GM18511 (cell line): Measurements from ENCODE around the gene ACSF2.
"Not testable (repeated sequence)": the region's sequence is repeated elsewhere in the genome, so short reads cannot be mapped to it uniquely, and the experiment has no call there.

ENCODE experiments used
- ATAC-seq: cut with Tn5 transposase; IDR thresholded peaks from one replicate; pipeline ENCODE4 v1.9.1; 2021; ENCODE audit warnings: mild to moderate bottlenecking, moderate library complexity; ENCODE audit not compliant: unreplicated experiment

The ACSF2 gene

DNA sequence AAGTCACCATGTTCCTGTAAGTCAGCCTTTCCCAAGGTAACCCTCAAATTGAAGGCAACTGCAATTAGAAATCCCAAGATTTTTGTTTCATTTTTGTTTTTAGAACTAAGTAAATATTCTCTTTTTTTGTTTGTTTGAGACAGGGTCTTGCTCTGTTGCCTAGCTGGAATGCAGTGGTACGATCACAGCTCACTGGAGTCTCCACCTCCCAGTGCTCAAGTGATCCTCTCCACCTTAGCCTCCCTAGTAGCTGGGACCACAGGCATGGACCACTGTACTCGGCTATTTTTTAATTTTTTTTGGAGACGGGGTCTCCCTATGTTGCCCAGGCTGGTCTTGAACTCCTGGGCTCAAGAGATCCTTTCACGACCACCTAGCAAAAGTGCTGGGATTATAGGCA lies 18.1 kb upstream of the ACSF2 start:
- ATAC-seq = no peak

DNA sequence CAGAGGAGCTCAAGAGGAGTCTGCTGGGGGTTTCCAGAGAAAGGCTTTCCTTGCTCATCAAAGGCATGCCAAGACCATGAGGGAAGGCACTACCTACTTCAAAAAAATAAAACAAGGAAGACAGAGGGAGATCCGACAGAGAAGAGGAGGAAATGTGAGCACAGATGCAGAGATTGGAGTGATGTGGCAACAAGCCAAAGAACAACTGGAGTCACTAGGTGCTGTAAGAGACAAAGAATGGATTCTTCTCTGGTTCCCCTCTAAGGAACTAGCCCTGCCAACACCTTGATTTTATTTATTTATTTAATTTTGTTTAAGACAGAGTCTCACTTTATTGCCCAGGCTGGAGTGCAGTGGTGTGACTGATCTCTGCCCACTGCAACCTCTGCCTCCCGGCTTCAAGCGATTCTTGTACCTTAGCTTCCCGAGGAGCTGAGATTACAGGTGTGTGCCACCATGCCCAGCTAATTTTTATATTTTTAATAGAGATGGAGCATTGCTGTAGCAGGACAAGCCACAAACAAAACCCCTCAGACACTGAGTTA lies 13.8 kb upstream of the ACSF2 start:
- ATAC-seq = no peak

DNA sequence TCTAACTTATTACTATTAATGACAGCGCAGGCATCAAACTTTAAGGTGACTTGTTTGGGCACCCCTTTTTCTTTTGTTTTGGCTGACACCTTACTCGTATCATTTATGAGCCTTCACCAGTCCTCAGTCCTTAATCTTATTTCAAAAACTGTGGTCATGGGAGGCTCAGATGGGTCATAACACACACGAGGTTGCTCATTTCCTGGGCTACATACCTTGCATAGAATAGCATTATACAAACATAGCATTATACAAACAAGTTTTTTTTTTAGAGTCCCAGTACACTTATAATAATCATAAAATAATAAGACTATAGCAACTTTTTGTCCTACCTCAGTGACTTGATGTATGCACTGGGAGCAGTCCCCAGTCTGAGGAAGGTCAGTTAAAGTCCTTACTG lies 11.2 kb upstream of the ACSF2 start:
- ATAC-seq = no peak

DNA sequence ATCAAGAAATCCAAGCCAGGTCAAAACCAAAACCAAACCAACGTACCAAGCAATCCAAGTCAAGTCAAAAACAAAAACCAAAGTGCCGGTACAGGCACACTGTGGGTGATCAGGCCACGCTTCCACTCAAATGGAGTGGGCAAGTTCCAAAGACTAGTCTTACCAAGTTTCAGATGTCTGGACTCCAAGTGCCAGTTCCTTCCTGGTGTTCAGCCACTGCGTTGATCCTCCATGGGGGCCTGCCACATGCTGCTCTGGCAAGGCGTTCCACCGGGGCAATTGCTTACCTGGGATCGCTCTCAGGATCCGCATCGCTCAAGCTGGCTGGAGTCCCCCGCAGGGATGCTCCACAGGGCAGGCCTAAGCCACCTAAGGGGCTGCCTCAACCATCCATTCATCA lies 6.4 kb upstream of the ACSF2 start:
- not testable (repeated sequence) for ATAC-seq

DNA sequence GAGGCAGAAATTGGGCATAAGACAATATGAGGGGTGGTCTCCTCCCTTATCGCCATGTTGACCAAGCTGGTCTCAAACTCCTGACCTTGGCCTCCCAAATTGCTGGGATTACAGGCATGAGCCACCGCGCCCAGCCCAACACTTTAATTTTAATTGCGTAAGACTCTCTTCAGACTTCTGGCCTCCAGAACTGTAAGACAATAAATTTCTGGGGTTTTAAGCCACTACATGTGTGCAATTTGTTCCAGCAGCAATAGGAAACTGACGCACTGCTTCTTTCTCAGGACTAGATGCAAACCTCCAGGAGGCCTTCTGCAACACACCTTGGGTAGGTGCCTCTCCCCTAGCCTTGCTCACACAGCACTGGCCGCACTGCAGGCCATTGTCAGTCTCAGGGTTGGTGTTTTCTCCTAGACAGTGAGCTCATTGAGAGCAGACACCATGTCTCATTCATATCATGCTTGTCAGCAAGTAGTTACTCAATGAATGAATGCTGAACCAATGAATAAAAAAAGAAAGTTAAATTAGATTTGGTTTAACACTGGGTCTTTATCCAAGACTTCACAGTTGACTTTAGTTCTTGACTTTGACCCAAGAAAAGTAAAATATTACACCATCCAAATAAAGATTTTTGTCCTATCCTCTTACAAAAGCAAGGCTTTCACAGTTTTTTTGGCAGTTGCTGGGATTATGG lies 5.5 kb upstream of the ACSF2 start:
- no peak for ATAC-seq

DNA sequence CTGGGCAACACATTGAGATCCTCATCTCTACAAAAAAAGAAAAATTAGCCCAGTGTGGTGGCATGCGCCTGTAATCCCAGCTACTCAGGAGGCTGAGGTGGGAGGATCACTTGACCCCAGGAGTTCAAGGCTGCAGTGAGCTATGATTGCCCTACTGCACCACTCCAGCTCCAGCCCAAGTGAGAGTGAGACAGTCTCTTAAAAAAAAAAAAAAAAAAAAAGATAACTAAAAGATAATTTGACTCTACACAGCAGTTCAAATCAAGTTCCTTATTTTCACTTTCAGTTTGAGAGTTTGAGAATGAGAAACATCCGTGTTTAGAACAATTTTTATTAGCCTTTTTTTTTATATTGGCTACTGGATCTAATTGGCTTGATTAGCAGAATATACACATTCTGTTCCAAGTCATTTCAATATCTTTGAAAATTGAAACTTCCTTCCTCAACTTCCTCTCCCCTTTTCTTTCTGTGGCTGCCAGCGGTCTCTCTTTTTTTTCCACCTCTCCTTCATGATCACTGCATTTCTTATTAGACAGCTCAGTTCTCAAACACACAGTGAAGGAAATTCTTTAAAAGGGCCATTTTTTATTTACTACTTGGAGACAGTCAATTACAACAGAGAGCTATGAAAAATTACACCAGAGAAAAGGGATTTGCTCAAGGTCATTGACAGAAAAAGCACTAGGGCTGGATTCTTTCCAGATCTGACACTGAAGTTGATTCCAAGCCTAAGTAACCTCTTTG lies 4.5 kb upstream of the ACSF2 start:
- no peak for ATAC-seq

DNA sequence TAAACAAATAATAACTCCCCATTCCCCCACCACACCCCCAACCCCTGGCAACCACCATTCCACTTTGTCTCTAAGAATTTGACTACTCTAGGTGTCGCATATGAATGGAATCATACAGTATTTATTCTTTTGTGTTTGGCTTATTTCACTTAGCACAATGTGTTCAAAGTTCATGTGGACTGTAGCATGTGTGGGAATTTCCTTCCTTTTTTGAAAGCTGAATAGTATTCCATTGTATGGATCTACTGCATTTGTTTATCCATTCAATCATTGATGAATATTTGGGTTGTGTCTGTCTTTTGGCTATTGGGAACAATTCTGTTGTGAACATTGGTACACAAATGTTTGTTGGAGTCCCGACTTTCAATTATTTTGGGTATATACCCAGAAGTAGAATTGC lies 3.3 kb upstream of the ACSF2 start:
- no peak for ATAC-seq

DNA sequence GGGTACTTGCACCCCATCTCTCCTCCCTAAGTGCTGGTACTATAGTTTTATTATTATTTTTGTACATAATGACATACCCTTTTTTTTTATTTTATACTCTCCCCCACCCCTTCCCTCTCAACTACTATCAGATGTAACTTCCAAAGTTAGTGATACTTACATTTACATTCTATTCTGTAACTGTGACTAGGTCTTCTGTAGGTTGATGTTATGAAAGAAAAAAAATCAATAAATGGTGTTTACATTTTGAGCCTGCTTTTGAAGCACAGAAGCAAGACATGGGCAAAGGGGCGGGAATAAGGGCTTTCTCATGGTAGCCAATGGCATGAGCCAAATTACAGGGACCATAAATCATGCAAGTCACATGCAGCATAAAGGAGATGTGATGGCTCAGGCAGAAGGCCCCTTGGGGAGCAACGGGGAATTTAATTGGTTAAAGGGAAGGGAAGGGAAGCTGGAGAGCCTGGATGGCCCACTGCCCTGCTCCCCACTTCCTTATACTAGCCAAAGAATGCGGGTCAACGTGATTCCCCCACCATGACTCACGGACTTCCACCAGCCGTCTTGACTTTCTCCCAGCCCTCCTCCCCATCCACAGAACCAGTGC lies 2.4 kb upstream of the ACSF2 start:
- no peak for ATAC-seq

DNA sequence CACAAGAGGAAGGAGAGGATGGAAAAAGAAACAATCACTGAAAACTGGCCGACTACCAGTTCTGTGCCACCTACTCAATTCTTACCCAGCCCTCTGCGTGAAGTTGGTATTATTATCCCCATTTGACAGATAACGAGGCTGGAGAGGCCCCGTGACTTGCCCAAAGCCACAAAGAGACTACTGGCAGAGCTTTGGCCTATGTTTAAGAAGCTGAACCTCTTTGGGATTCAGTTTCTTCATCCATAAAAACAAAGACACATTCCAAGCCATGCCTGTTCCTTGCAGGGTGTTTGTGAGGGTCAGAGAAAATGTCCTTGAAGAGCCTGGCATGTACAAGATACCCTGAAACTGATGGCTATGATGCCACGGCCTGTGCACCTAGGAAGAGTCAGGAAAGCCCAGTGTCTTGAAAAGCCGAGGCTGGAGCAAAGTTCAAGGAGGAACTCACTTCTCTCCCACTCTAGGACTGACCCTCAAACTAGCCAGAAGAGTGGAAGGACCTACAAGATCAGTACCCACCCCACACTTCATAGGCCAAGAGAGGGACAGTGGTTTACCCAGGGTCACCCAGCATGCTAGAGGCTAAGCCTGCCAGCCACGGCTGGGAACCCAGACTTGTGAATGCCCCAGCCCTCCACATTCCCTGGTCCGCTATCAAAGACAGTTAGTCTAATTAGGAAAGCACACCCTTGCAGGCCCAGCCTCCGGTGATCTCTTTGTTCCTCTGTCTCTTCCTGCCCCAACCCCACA lies 1.6 kb upstream of the ACSF2 start:
- ATAC-seq = no peak

DNA sequence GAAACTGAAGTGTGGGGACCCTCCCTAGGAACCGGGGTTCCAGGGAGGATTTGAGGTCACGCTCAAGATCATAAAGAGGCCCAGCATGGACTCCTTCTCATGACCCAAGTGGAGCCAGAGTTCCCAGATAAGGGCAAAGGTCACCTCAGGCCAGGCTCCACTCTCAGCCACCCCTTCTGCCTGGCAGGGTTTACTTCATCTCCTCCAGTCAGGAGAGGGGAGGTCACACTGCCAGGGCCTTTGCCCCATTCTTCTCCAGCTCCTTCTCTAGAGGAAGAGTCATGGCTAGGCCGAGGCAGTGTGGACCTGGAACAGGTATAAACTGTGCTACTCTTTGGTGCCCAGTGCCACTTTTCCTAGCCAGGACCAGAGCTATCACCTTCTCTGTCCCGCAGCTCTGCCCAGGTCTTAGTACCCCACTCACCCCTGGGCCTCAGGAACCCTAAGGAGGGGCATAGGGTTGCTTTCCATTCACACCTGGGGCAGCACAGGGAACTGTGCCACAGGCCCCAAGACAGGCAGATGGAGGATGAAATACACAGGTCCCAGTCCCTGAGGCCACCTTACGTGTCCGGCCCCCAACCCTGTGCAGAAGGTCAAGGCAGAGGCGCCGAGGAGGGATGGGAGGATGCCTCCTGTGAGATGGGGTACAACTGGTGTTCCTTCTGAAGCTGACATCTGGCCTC lies 879 bp upstream of the ACSF2 start:
- no peak for ATAC-seq

DNA sequence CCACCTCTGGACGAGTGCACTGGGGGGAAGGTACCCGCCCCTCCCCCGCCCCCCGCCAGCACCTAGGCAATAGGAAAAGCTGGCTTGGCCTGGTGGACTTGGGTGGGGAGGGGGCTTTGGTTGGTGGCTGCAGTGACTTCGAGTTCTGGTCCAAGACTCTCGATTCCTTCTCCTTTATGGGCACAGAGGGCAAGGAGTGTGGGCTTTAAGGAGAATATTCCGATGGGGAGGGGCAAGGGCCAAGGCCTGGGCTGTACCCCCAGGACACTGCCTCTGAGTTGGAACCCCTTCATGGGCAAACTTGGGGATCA lies 409 bp downstream of the ACSF2 start:
- ATAC-seq = no peak

DNA sequence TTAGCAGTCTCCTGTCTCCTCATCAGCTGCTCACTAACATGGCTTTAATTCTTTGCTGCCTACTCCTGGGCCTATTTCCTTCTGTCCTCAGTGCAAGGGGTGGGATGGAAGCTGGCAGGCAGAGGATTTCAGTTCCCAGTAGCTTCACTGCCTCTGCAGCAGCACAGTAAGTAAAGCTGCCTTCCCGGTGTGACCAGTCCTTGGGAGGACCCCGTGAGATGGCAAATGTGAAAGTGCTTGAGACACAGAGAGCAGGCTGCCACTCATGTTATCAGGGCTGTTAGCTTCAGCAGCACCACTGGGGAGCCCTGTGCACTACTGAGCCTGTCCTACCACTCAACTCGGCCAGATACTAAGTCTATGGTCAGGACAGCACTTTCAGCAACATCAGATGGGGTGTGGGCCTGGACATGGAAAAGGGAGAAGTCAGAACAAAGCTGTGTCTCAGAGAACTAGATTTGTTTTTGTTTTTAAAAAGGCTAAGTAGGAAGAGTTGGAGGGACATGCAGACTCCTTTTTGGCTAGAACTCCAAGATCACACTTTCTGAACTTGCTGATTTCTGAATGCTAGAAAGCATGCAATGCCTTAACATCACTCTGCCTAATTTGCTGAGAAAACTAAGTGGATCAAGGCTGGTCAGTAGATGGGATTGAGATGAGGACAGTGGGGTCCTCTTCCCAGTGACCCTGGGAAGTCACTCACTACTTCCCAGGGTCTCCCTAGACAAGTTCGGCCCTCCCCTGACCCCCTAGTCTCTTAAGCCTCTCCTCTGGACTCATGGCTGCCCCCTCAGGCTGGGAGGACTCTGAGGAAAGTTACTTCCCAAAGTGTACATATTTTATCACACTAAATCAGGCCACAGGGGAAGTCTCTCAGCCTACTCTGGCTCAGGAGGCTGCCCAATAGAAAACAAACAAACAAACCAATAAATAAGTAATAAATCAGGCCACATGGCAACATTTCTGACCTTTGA lies 1.1 kb downstream of the ACSF2 start:
- no peak for ATAC-seq

DNA sequence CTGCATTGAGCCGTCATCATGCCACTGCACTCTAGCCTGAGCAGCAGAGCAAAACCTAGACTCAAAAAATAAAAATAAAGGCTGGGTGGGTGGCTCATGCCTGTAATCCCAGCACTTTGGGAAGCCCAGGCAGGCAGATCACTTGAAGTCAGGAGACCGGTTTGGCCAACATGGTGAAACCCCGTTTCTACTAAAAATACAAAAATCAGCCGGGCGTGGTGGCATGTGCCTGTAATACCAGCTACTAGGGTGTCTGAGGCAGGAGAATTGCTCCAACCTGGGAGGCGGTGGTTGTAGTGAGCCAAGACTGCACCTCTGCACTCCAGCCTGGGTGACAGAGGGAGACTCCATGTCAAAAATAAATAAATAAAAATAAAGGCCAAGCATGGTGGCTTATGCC lies 2.1 kb downstream of the ACSF2 start:
- not testable (repeated sequence) for ATAC-seq

DNA sequence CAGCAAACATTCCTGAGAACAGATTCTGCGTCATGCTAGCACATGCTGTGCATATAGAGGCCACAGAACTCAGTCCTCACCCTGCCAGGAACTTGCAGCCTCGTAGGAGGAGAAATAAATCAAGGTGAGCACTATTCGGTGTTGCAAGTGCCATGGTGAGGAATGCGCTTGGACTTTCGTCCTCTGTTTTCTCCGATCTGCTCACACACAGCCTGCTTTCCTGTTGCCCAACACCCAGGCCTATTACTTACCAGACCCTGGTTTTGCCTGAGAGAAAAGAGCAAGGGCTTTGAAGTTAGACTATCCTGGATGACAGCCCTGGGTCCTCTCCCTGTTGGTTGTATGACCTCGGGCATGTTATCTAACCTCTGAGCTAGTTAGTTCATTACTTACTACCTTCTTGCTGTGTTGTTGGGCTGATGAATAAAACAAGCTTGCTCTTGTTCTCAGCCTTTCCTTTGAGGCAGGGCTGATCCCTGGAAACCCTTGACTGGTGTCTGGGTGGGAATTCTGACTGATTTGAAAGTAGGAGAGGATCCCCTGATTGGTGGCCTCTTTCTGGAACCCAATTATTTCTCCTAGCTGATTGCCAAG lies 2.9 kb downstream of the ACSF2 start:
- no peak for ATAC-seq

DNA sequence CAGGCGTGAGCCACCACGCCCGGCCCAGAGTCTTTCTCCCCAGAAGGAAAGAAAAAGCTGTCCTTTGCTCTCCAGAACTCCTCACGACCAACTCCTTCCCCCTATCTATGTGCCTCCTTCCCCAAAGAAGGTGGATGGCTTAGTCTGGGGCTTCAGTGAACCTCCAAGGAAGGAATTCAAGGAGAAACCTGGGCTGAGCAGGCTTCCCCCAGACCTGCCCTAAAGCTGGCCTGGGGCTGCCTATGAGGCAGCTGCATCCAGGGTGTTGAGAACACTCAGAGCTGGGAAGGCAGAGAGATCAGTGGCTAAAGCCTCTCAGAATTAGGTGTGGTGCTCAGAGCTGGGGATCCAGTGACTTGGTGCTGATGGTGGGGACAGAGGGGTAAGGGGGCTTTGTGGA lies 3.8 kb downstream of the ACSF2 start:
- no peak for ATAC-seq

DNA sequence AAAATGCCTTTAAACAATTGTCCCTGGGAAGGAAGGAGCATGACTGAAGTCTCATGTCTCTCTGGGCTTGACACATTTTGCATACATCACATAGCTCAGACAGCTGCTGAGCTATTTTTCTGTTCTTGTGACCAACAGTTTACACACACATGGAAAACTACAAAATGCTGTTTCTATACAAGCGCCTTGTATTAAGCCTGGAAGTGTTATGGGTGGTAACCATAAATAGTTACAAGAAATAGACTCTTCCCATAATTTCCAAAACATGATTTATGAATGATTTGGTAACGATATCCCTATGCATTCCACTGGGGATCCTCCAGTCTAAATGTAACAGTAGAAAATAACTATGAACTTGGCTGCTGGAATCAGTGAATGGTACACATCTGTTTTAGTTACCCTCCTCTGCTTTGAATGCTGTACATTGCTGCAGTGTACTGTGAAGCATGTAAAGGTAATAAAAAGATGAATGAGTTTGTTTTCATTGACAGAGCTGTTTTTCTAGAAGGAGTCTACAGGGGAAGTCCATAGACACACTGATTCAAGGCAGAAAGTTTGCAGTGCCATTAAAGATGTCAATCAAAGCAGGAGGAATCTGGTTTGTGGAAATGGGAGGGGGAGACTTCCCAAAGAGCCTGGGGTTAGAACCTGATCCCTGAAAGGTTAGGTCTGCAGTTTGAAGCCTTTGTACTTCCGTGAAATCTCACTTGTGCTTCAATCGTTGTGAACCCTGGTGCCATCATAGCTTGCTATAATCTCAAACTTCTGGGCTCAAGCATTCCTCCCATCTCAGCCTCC lies 5.0 kb downstream of the ACSF2 start:
- no peak for ATAC-seq

DNA sequence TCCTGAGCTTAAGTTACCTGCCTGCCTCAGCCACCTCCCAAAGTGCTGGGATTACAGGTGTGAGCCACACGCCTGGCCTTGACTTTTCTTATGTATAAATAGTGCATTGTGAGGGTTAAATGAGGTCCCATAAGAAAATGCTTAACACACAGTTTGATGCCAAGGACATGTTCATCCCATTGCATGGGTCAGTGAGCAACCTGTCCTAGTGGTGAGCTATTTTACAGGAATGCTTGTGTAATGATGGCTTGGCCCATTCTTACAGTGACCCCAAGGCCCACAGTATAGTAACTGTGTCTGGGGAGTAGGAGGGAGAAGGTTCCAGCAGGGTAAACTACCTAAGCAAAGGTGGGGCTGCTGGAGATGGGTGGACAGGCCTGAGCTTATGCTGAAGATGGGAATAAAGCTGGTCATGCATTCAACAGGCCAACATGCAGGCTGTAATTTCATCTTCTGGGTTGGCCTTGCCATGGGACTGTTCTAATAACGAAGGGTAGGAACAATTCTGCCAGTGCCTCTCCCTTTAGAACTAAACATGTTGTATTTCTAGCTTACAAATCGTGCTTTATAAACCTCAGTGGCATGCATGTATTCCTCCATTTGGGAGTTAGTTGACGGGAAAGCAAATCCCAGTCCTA lies 6.2 kb downstream of the ACSF2 start:
- ATAC-seq = no peak

DNA sequence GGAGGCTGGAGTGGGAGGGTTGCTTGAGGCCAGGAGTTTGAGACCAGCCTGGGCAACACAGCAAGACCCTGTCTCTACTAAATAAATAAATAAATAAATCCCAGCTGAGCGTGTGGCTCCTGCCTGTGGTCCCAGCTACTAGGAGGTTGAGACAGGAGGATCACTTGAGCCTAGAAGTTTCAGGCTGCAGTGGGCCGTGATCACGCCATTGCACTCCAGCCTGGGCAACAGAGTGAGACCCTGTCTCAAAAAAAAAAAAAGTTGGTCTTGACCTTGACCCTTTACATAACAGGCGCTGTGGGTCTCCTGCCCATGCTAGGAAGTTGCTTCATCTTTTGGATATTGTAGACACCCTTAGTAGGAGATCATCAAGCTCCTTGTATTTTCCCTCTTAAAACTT lies 11.4 kb downstream of the ACSF2 start:
- no peak for ATAC-seq
